GM04503 (cell line): ENCODE measurements around the gene TMEM240.
"Not testable (repeated sequence)": the region's sequence is repeated elsewhere in the genome, so short reads cannot be mapped to it uniquely, and the experiment has no call there.

Experiments used
- DNase-seq: peaks from one replicate; pipeline ENCODE4 v3.0.0-alpha.2; 2012; ENCODE audit warnings: low read depth

TMEM240 gene

DNA sequence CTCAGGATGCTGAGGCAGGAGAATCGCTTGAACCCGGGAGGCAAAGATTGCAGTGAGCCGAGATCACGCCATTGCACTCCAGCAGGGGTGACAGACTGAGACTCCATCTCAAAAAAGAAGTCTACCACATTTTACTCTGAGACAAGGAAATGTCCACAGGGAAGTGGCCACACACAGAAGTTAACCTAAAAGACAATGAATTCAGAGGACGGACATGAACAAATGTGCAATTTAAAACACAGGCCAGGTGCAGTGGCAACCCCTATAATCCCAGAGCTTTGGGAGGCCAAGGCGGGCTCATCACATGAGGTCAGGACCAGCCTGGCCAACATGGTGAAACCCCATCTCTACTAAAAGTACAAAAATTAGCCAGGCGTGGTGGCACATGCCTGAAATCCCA, 17.3 kb upstream of the TMEM240 start:
- DNase-seq: not testable (repeated sequence)

DNA sequence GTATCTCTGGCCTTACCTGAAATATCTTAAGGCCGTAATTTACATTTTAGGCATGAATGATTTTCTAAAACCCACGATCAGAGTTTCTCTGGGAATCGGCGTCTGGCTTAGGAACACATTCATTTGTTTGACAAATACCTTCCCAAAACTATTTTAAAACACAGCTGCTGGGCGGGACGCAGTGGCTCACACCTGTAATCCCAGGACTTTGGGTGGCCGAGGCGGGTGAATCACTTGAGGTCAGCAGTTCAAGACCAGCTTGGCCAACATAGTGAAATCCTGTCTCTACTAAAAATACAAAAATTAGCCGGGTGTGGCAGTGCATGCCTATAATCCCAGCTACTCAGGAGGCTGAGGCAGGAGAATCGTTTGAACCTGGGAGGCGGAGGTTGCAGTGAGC, 16.5 kb upstream of the TMEM240 start:
- not testable (repeated sequence) for DNase-seq

DNA sequence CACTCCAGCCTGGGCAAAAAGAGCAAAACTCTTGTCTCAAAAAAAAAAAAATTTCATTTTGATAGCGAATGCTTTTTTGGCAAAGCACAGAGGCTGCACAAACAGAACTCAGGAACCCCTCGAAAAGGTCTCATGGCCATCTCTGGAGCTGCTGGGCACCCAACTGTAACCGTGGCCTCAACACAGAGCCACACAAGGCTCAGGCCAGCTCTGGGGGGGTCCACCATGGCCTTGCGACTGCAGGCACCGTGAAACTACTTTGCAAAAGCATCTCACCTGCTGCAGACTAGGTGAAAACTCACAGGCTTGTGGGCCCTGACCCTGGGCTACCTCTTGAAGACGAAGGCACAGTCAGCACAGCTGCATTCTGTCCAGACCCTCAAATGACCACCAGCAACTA, 16.1 kb upstream of the TMEM240 start:
- no peak for DNase-seq

DNA sequence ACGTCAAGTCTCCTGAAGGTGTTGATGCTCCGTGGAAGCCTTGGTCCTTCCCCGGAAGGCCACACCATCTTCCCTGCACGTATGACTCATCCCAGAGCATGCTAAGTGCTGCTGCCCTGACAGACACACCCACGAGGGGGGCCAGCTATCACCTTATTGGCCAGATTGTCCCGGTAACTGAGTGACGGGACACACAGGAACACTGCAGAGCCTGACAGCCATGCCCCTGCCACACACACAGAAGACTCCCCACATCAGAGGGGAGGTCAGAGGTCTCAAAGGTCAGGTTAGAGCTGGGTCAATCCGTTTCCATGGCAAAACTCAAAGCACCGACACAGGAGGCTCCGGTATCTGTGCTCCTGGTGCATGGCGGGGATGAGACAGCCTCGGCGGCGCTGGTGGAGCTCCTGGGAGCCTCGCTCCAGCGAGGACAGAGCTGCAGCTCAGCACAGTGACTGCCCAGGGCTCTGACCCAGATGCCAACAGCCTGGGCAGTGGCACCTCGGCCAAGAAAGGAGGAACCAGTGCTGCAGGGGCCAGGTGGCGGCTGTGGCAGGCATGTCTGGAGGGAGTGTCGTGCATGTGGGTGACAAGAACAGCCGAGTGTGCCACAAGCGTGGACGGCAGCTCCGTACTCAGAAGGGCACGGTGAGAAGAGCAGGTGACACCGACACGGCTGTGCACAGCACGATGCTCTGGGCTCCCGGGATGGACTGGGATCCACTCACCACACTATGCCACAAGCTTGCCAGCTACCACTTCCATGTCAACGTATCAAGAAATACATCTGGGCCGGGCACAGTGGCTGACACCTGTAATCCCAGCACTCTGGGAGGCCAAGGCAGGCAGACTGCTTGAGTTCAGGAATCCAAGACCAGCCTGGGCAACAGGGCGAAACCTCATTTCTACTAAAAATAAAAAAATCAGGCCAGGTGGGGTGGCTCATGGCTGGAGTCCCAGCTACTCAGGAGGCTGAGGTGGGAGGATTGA, 14.8 kb upstream of the TMEM240 start:
- no peak for DNase-seq

DNA sequence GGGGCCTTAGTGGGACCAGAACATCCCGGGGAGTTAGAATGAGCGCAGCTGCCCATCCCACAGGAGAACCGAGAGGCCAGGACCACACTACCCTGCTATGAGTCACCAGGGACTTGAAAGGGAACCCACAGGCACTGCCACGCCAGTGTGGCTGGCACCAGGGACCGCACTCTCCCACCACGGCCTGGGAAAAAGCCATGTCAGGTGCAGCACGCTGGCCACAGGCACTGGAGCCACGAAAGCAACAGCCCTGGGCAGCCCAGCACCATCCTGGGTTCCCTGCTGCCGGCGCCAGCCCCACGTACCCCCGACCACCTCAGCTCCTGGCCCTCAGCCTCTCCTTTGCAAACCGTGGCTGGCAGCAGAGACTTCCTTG, 14.1 kb upstream of the TMEM240 start:
- no peak for DNase-seq

DNA sequence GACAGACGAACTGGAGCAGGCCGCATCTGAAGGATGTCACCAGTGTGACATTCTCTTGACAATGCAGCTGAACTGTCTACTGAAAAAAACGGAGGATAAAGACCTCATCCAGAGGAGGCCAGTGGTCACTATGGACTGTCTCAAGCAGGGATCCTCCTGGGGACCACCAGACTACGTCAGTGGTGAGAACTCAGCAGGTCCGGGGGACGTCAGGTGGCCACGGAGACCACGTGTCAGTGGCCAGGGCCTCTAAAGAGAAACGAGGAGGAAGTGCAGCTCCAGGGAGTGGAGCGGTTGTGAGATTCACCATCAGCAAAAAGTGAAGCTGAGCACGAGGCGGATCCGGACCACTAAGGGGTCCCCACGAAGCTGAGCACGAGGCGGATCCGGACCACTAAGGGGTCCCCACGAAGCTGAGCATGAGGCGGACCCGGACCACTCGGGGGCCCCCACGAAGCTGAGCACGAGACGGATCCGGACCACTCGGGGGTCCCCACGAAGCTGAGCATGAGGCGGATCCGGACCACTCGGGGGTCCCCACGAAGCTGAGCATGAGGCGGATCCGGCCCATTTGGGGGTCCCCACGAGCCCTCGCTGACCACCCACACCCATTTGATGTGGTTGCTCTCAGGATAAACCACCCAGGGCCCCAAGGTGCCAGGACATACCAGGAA, 13.5 kb upstream of the TMEM240 start:
- no peak for DNase-seq

DNA sequence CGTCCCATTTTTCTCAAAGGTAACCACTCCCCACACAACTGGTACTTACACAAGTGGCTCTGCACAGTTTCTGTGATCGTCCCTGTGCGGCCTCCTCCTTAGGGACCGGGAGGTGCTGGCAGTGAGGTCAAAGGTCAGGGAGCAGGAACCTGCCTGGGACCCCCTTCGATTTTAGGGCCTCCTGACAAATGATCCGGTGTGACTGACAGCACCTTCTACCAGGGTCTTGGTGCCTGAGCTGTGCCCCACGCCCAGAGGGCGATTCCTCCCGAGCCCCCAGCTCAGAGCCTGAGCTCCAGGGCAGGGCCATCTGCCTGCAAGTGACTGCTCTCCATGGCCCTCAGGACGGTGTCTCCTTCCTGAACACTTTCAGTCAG, 11.8 kb upstream of the TMEM240 start:
- DNase-seq: no peak

DNA sequence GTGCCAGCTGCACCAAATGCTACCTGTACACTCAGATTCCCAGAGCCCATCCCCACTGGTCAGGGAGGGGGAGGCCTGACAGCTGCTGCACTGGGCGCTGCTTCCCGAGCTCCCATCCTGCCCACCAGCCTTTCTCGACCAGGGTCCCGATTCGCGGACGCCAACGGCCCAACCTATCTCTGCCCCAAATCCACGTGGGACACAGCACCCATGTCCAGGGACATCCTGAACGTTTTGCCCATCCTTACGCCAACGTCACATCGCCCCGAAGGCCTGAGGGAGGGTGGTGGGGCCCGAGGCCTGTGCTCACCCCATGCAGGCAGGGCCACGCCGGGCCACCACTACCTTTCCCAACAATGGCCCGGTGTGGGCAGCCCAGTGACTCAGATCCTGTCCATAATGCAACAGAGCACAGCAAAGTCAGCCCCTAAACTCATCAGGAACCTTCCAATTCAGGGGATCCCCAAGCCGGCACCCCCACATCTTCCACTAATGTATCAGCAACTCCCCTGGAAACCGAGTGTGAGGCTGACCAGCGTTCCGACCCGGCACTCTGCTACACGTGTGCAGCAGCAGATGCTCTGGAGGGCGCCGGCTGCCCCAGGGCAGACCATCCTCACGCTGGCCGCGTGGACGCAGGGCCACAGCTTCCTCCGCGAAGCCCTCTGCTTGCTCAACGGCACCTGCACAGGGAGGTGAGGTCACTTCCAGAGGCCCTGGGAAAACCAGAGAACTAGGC, 11.3 kb upstream of the TMEM240 start:
- DNase-seq: no peak

DNA sequence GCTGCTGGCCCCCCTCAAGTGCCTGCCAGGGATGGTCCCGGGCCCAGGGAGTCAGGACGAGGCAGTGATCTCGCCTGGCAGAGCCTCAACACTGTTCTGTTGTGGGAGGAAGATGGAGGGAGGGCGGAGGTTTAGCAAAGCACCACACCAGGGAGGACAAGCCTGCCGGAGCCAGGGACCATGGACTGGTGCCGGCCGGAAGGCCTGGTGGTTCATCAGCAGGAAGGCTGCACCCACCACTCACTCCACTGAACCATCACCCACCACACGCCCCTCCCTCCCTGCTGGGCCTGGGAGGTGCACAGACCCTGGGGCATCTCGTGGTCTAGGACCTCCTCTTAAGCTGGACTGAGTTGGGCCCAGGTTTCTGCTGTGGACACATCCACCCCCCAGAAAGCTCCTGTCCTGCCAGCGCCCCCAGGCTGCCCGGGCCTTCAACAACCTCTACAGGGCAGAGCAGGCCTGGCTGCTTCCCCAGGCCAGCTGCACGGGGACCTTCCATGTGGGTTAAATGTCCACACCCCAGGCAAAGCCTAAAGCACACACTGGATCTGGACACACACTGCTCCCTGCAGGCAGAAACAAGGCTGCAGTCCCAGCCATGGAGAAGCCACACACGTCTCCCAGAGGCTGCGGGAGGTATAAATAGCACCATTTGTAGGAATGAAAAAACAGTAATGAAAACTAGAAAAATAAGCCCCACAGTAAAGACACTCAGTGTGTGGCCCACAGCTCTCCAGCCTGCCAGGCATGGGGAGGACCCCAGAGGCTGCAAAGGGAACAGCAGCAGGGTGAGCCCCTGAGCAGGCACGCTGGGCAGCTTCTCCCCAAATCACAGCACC, 10.4 kb upstream of the TMEM240 start:
- no peak for DNase-seq

DNA sequence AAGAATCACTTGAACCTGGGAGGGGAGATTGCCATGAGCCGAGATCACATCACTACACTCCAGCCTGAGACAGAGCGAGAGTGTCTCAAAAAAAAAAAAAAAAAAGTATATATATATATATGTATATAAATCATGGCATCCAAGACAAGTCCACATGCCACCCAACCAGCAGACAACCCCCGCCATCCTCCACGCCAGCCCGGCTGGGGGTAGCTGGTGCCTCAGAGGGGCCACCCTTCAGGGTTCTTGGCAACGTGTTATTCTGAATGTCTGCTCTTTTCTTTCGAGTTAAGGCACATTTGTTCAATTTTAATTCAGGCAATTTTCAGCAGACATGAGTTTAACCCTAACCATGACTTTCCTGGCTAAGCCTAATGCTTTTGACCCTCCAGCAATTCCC, 9.7 kb upstream of the TMEM240 start:
- DNase-seq: no peak

DNA sequence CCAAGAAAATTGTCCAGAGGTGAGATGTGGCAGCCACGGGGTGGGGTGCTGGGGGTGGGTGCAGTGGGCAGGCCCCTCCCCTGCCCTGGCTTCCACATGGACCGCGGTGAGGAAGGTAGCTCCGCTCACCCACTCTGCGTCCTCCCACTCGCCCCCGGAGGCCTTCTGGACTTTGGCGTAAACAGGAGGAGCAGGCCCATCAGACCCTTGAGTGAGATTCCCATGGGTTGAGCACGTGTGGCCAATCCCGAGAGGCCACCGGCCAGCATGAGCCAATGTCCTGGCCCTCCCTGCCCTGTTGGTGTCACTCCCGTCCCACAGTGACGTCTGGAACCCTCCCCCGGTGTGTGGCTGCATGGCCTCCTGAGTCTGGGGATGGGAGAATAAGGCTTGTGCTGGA, 8.2 kb upstream of the TMEM240 start:
- DNase-seq: no peak

DNA sequence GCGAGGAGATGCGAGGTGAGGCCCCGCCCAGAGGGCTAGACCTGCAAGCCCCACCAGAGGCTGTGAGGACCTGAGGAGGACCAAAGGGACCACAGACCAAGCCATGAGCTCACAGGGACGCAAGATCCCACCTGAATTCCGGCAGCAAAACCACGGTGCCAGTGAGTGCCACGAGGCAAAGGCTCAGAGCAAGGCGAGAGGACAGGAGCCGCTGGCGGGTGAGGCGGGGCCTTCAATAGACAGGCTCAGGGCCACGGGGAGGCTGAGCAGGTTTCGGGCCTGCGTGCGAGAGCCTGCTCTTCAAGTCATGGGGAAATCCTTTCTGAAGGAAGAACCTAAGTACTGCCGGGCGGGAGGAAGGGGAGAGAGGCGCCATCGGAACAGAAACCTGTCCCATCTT, 7.1 kb upstream of the TMEM240 start:
- DNase-seq: no peak

DNA sequence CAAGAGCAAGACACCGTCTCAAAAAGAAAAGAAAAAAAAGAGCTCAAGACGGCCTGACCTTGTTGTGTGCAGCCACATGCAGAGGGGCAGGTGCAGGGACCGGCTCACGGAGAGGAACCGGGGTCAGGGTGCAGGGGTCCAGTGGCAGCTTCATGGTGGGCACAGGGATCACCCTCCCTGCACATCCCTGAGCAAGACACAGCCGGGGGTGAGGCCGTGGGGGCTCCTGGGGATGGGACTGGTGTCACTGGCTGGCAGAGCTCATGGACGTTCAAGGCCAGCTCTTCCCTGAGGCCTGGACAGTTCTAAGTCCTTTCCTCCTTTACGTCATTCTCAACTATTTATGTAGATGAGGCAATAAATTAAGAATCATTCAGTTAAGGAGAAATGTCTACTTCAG, 6.6 kb upstream of the TMEM240 start:
- no peak for DNase-seq

DNA sequence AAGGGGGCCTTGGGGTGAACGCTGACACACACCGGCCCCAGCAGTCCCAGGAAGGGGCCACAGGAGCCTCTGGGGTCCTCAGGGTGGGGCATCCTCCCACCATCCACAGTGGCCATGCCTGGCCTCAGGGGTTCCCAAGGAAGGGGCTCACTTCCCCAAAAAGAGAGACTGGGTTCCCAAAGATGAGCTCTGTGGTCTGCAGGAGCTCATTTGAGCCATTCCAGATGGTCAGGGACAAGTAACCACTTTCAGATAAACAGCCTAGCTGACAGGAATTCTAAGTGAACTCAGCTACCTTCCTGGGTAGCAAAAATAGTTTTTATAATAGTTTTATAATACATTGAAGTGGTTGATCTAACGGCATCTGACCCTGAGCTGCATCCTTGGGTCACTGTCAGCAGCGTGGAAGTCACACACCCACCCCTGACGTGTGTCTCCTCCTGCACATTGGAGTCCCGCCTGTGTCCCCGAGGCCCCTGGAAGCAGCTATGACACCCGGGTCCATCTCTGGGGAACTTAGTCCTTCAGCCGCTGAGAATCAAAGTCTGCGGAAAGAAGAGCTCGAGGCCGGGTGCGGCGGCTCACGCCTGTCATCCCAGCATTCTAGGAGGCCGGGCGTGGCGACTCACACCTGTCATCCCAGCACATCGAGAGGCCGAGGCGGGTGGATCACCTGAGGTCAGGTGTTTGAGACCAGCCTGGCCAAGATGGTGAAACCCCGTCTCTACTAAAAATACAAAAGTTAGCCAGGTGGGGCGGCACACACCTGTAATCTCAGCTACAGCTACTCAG, 5.7 kb upstream of the TMEM240 start:
- no peak for DNase-seq

DNA sequence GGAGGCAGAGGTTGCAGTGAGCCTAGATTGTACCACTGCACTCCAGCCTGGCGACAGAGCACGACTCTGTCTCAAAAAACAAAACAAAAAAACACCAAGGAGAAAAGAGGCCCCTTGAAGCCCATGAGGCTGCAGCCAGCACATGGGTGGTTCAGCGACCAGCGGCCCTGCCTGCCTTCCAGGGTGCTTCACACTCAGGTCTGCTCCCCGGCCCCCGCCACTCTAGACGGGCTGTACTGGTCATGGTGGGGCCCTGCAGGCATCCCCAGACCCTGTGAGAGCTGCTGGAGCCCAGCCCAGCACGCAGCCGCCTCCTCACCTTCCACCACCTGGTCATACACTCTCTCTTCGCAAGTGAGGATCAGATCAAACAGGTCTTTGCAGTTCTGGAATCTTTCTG, 4.1 kb upstream of the TMEM240 start:
- DNase-seq: no peak

DNA sequence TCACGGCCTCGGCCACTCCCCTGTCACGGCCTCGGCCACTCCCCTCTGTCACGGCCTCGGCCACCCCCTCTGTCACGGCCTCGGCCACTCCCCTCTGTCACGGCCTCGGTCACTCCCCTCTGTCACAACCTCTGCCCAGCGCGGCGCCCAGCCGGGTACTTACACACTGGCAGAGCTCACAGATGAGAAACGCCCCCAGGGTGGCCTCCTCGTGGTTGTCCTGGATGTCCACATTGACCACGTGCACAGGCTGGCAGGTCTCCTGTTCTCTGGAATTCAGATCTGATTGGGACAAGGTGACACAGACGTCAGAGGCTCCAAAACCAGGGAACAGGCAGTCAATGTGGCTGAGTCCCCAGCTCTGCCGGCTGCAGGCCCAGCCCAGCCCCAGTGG, 3.3 kb upstream of the TMEM240 start:
- DNase-seq: no peak

DNA sequence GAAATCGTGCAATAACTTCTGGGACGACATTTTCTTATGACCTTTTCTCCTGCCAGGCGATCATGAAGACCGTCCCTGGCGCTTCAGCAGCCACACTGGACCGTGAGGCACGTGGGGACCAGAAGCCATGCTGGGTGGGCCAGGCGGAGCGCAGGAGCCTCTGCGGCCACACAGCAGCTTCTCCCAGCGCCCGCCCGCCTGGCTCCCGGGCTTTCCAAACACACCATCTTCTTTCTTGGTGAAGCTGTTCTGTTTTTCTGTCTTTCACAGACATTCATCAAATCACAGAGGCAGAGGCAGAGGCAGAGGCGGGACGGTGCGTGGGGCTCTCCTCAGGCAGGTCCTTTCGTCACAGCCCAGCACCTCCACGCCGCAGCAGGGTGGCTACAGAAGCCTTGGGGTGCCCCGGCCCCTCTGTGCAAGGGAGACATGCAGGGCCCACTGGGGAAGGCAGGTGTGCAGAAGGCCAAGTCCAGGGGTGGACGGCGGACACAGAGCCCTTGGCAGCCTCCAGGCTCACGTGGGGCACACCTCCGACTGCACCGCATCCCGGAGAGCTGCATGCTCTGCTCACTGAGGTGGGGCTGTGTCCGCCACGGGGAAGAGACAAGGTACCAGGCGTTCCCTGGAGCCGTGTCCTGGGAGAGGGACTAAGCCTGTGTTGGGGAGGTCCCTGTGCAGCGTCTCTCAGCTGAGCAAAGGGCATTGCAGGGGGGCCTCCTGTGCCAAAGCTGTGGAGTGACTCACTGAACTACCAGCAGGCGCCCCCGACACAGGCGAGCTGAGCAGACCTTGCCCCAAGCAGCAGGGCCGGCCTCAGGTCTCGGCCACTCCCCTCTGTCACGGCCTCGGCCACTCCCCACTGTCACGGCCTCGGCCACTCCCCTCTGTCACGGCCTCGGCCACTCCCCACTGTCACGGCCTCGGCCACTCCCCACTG, 2.6 kb upstream of the TMEM240 start:
- no peak for DNase-seq

DNA sequence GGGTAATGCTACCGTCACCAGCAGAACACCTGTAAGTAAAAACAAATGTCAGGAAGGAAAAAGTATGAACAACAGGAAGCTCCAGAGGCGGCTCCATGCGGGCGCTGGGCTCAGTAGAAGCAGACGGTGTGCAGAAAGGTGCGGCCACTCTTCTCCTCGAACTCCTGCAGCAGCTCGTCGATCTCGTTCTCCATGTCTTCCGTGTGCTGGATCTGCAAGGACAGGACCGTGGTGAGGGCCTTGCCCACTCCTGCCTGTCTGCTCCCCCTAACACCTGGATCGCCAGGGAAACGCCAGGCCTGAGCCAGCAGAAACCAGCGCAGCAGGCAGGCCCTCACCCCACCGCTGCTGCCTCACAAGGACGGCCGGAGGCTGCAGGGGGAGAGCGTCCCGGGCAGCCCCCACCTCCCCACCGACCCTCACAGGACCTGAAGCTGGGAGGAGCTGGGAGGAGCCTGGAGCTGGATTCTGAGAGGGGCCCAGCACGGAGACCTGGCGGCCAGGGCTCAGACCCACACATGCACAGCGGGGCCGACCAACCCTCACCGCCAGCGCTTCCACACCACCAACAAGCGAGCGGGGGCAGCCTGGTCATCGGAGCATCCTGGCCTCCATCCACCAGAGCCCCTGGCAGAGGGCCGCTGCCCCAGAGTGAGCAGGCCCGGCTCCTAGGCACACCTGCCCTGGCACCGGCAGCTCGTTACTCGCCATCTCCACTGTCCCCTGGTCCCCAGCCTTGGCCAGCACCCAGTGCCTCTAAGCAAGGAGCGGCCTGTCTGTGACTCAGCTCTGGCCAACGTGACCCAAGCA, 1.7 kb upstream of the TMEM240 start:
- DNase-seq: no peak
